ENCODE results near the gene FBXL20.

FBXL20 gene

DNA sequence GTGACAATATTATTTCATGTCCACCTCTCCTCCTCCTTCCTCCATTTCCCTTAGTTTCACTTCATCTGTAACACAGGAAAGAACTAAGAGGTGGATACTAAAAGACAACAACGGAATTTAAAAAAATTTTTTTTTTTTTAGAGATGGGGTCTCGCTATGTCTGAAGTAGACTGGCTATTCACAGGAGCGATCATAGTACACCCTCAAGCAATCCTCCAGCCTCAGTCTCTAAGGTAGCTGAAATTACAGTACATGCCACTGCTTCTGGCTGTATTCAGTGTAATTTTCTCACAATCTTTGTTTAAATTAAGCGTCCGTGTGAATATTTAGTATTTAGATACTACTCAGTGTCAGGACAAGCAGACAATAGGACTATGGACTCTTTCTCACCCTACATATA lies 35.6 kb downstream of the FBXL20 start (continued):
- TF ChIP-seq HOXA7 (CRISPR knock-in tag; IDR thresholded peaks at IDR 0.05; ENCODE audit: borderline replicate concordance), result no peak
- TF ChIP-seq ZNF16 (tag by site-specific recombination; IDR thresholded peaks at IDR 0.05; ENCODE audit: low read depth), result no peak
- no peak for TF ChIP-seq MYNN (tag by site-specific recombination; IDR thresholded peaks at IDR 0.05; ENCODE audit: borderline replicate concordance)
- TF ChIP-seq ZNF548 (tag by site-specific recombination; IDR thresholded peaks at IDR 0.05), result no peak
- no peak for TF ChIP-seq ZNF121 (tag by site-specific recombination; IDR thresholded peaks at IDR 0.05)

DNA sequence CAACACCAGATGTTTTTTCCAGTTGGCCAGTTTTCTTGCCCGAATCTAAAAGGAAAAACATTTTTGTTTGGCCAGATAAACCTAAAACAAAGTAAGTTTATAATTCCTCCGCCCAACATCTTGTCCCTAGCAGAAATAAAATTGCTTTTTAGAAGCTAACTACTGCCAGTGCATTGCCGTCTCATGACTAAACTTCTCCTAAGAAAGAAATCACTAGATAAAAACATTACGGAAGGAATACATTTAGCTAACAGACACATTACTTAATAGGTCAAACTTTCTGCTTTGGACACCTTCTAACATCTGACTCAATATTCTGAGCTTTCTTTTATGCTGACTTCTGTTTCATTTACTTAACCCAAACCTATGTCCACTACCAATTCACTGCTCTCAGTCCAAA lies 36.2 kb downstream of the FBXL20 start:
- Histone ChIP-seq H3K4me1 (ENCODE audit: control insufficient read depth, insufficient read depth, low read length) (peaks cover 7% of the 10 kb centered on the region; the same call in 1 of the 2 replicates), H3K27ac (ENCODE audit: extremely low read depth, low read depth, low read length) (no peak overlapping the region), H3K9me3 (ENCODE audit: control insufficient read depth, insufficient read depth, low read depth, low read length) (no peaks in the 10 kb centered on the region), H3K4me3 (ENCODE audit: low read depth, low read length) (no peak overlapping the region), H3K36me3 (ENCODE audit: control insufficient read depth in 2 of 2, insufficient read depth in 1 of 2, low read length in 2 of 2) (peaks cover 0 to 4% of the 10 kb centered on the region in 2 experiments; a peak in 1 of 3 replicates)
- POLR2A ChIA-PET, result interaction anchor here (0.6 kb wide), 1 partner anchor 945 kb away, joined by 6 read pairs; no protein-coding TSS in a partner anchor
- TF ChIP-seq ZNF221 (tag by site-specific recombination; IDR thresholded peaks at IDR 0.05; ENCODE audit: borderline replicate concordance) (no peak), ZNF114 (tag by site-specific recombination; IDR thresholded peaks at IDR 0.05) (no peak), ZNF223 (tag by site-specific recombination; IDR thresholded peaks at IDR 0.05) (no peak), KLF7 (tag by site-specific recombination; IDR thresholded peaks at IDR 0.05; ENCODE audit: borderline replicate concordance) (no peak), ZNF23 (tag by site-specific recombination; IDR thresholded peaks at IDR 0.05; ENCODE audit: borderline replicate concordance) (no peak), KLF1 (tag by site-specific recombination; IDR thresholded peaks at IDR 0.05) (no peak), HOXD13 (CRISPR knock-in tag; IDR thresholded peaks at IDR 0.05; ENCODE audit: borderline replicate concordance) (no peak), ZNF626 (tag by site-specific recombination; IDR thresholded peaks at IDR 0.05) (no peak), ZNF24 (tag by site-specific recombination; IDR thresholded peaks at IDR 0.05) (no peak), ZNF175 (tag by site-specific recombination; IDR thresholded peaks at IDR 0.05) (no peak), ZNF560 (tag by site-specific recombination; IDR thresholded peaks at IDR 0.05; ENCODE audit: borderline replicate concordance) (no peak)
- TF ChIP-seq, protein P1, sequence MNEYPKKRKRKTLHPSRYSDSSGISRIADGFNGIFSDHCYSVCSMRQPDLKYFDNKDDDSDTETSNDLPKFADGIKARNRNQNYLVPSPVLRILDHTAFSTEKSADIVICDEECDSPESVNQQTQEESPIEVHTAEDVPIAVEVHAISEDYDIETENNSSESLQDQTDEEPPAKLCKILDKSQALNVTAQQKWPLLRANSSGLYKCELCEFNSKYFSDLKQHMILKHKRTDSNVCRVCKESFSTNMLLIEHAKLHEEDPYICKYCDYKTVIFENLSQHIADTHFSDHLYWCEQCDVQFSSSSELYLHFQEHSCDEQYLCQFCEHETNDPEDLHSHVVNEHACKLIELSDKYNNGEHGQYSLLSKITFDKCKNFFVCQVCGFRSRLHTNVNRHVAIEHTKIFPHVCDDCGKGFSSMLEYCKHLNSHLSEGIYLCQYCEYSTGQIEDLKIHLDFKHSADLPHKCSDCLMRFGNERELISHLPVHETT (tag by site-specific recombination; IDR thresholded peaks at IDR 0.05), result no peak
- TF ChIP-seq, protein P2, sequence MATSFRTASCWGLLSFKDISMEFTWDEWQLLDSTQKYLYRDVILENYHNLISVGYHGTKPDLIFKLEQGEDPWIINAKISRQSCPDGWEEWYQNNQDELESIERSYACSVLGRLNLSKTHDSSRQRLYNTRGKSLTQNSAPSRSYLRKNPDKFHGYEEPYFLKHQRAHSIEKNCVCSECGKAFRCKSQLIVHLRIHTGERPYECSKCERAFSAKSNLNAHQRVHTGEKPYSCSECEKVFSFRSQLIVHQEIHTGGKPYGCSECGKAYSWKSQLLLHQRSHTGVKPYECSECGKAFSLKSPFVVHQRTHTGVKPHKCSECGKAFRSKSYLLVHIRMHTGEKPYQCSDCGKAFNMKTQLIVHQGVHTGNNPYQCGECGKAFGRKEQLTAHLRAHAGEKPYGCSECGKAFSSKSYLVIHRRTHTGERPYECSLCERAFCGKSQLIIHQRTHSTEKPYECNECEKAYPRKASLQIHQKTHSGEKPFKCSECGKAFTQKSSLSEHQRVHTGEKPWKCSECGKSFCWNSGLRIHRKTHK (tag by site-specific recombination; IDR thresholded peaks at IDR 0.05), result no peak
- TF ChIP-seq, protein P3, sequence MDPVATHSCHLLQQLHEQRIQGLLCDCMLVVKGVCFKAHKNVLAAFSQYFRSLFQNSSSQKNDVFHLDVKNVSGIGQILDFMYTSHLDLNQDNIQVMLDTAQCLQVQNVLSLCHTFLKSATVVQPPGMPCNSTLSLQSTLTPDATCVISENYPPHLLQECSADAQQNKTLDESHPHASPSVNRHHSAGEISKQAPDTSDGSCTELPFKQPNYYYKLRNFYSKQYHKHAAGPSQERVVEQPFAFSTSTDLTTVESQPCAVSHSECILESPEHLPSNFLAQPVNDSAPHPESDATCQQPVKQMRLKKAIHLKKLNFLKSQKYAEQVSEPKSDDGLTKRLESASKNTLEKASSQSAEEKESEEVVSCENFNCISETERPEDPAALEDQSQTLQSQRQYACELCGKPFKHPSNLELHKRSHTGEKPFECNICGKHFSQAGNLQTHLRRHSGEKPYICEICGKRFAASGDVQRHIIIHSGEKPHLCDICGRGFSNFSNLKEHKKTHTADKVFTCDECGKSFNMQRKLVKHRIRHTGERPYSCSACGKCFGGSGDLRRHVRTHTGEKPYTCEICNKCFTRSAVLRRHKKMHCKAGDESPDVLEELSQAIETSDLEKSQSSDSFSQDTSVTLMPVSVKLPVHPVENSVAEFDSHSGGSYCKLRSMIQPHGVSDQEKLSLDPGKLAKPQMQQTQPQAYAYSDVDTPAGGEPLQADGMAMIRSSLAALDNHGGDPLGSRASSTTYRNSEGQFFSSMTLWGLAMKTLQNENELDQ (tag by site-specific recombination; IDR thresholded peaks at IDR 0.05; ENCODE audit: low read depth), result no peak
- TF ChIP-seq, protein P4, sequence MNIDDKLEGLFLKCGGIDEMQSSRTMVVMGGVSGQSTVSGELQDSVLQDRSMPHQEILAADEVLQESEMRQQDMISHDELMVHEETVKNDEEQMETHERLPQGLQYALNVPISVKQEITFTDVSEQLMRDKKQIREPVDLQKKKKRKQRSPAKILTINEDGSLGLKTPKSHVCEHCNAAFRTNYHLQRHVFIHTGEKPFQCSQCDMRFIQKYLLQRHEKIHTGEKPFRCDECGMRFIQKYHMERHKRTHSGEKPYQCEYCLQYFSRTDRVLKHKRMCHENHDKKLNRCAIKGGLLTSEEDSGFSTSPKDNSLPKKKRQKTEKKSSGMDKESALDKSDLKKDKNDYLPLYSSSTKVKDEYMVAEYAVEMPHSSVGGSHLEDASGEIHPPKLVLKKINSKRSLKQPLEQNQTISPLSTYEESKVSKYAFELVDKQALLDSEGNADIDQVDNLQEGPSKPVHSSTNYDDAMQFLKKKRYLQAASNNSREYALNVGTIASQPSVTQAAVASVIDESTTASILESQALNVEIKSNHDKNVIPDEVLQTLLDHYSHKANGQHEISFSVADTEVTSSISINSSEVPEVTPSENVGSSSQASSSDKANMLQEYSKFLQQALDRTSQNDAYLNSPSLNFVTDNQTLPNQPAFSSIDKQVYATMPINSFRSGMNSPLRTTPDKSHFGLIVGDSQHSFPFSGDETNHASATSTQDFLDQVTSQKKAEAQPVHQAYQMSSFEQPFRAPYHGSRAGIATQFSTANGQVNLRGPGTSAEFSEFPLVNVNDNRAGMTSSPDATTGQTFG (tag by site-specific recombination; IDR thresholded peaks at IDR 0.05; ENCODE audit: borderline replicate concordance), result no peak
- TF ChIP-seq, protein P5, sequence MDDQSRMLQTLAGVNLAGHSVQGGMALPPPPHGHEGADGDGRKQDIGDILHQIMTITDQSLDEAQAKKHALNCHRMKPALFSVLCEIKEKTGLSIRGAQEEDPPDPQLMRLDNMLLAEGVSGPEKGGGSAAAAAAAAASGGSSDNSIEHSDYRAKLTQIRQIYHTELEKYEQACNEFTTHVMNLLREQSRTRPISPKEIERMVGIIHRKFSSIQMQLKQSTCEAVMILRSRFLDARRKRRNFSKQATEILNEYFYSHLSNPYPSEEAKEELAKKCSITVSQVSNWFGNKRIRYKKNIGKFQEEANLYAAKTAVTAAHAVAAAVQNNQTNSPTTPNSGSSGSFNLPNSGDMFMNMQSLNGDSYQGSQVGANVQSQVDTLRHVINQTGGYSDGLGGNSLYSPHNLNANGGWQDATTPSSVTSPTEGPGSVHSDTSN (CRISPR knock-in tag; IDR thresholded peaks at IDR 0.05), result no peak
- TF ChIP-seq, protein P6, sequence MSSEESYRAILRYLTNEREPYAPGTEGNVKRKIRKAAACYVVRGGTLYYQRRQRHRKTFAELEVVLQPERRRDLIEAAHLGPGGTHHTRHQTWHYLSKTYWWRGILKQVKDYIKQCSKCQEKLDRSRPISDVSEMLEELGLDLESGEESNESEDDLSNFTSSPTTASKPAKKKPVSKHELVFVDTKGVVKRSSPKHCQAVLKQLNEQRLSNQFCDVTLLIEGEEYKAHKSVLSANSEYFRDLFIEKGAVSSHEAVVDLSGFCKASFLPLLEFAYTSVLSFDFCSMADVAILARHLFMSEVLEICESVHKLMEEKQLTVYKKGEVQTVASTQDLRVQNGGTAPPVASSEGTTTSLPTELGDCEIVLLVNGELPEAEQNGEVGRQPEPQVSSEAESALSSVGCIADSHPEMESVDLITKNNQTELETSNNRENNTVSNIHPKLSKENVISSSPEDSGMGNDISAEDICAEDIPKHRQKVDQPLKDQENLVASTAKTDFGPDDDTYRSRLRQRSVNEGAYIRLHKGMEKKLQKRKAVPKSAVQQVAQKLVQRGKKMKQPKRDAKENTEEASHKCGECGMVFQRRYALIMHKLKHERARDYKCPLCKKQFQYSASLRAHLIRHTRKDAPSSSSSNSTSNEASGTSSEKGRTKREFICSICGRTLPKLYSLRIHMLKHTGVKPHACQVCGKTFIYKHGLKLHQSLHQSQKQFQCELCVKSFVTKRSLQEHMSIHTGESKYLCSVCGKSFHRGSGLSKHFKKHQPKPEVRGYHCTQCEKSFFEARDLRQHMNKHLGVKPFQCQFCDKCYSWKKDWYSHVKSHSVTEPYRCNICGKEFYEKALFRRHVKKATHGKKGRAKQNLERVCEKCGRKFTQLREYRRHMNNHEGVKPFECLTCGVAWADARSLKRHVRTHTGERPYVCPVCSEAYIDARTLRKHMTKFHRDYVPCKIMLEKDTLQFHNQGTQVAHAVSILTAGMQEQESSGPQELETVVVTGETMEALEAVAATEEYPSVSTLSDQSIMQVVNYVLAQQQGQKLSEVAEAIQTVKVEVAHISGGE (tag by site-specific recombination; conservative IDR thresholded peaks at IDR 0.05; ENCODE audit: low read depth), result no peak
- CTCF ChIA-PET, result interaction anchor here (1.5 to 1.8 kb wide), 3 partner anchors 11 to 159 kb away, joined by 3 to 6 read pairs (median 4); no protein-coding TSS in a partner anchor

Data from HEK293 (cell line).